Measurements from ENCODE around the gene BNIP3.

The BNIP3 gene

GRCh38 chr10:132023092-132023811, 41.5 kb upstream of the BNIP3 start:
- TF ChIP-seq REST (IDR thresholded peaks at IDR 0.05; ENCODE audit: insufficient read depth in 1 of 2, low read depth in 2 of 2, low read length in 2 of 2) (no peak), SIN3A (IDR thresholded peaks at IDR 0.05; ENCODE audit: borderline replicate concordance, insufficient read depth, low read length) (no peak), TAF1 (IDR thresholded peaks at IDR 0.05; ENCODE audit: borderline replicate concordance, insufficient read depth, low read length) (no peak), FOXP2 (optimal IDR thresholded peaks at IDR 0.05; ENCODE audit: borderline replicate concordance, extremely low read depth, extremely low read length, insufficient read depth) (no peak), POLR2AphosphoS5 (IDR thresholded peaks at IDR 0.05; ENCODE audit: low read depth, low read length) (no peak)

- TF ChIP-seq SIN3A (IDR thresholded peaks at IDR 0.05; ENCODE audit: borderline replicate concordance, insufficient read depth, low read length) (no peak), REST (IDR thresholded peaks at IDR 0.05; ENCODE audit: insufficient read depth in 1 of 2, low read depth in 2 of 2, low read length in 2 of 2) (no peak)
These were observed 40.5 kb upstream of the BNIP3 start for GRCh38 chr10:132022241-132022640.

- TF ChIP-seq REST (IDR thresholded peaks at IDR 0.05; ENCODE audit: insufficient read depth in 1 of 2, low read depth in 2 of 2, low read length in 2 of 2) (no peak), FOXP2 (optimal IDR thresholded peaks at IDR 0.05; ENCODE audit: borderline replicate concordance, extremely low read depth, extremely low read length, insufficient read depth) (no peak), POLR2AphosphoS5 (IDR thresholded peaks at IDR 0.05; ENCODE audit: low read depth, low read length) (no peak), SIN3A (IDR thresholded peaks at IDR 0.05; ENCODE audit: borderline replicate concordance, insufficient read depth, low read length) (no peak), TAF1 (IDR thresholded peaks at IDR 0.05; ENCODE audit: borderline replicate concordance, insufficient read depth, low read length) (no peak)
These were observed 39.9 kb upstream of the BNIP3 start for GRCh38 chr10:132021504-132022143.

- TF ChIP-seq TAF1 (IDR thresholded peaks at IDR 0.05; ENCODE audit: borderline replicate concordance, insufficient read depth, low read length) (no peak), REST (IDR thresholded peaks at IDR 0.05; ENCODE audit: insufficient read depth in 1 of 2, low read depth in 2 of 2, low read length in 2 of 2) (no peak), POLR2AphosphoS5 (IDR thresholded peaks at IDR 0.05; ENCODE audit: low read depth, low read length) (no peak)
These were observed 39.3 kb upstream of the BNIP3 start for GRCh38 chr10:132021046-132021445.

GRCh38 chr10:132020456-132020855, 38.7 kb upstream of the BNIP3 start:
- no peak for TF ChIP-seq REST (IDR thresholded peaks at IDR 0.05; ENCODE audit: insufficient read depth in 1 of 2, low read depth in 2 of 2, low read length in 2 of 2)
- no peak for TF ChIP-seq SIN3A (IDR thresholded peaks at IDR 0.05; ENCODE audit: borderline replicate concordance, insufficient read depth, low read length)
- TF ChIP-seq POLR2AphosphoS5 (IDR thresholded peaks at IDR 0.05; ENCODE audit: low read depth, low read length): no peak
- no peak for TF ChIP-seq TAF1 (IDR thresholded peaks at IDR 0.05; ENCODE audit: borderline replicate concordance, insufficient read depth, low read length)
- TF ChIP-seq FOXP2 (optimal IDR thresholded peaks at IDR 0.05; ENCODE audit: borderline replicate concordance, extremely low read depth, extremely low read length, insufficient read depth): no peak

Data from PFSK-1 (cell line).